Measurements from ENCODE around the gene EXOC3.

EXOC3 gene

GRCh38 chr5:448061-448765 is 5.2 kb downstream of the EXOC3 start:
- no peak for TF ChIP-seq ZNF274 (IDR thresholded peaks at IDR 0.05; ENCODE audit: low read depth, low read length)
- H3K4me3 ChIP-seq (ENCODE audit: low read length): no peak overlapping the region

- no peak for TF ChIP-seq ZNF274 (IDR thresholded peaks at IDR 0.05; ENCODE audit: low read depth, low read length)
- no peak overlapping the region for H3K4me3 ChIP-seq (ENCODE audit: low read length)
Observed at GRCh38 chr5:448766-449090, 5.8 kb downstream of the EXOC3 start.

- no peak overlapping the region for H3K4me3 ChIP-seq (ENCODE audit: low read length)
- TF ChIP-seq ZNF274 (IDR thresholded peaks at IDR 0.05; ENCODE audit: low read depth, low read length): no peak
Observed at GRCh38 chr5:449151-449550, 6.2 kb downstream of the EXOC3 start.

GRCh38 chr5:451587-452458 is 8.8 kb downstream of the EXOC3 start:
- no peak overlapping the region for H3K4me3 ChIP-seq (ENCODE audit: low read length)
- TF ChIP-seq ZNF274 (IDR thresholded peaks at IDR 0.05; ENCODE audit: low read depth, low read length): no peak

GRCh38 chr5:452978-453710 is 10.2 kb downstream of the EXOC3 start:
- TF ChIP-seq ZNF274 (IDR thresholded peaks at IDR 0.05; ENCODE audit: low read depth, low read length): no peak
- H3K4me3 ChIP-seq (ENCODE audit: low read length): no peak overlapping the region

- TF ChIP-seq ZNF274 (IDR thresholded peaks at IDR 0.05; ENCODE audit: low read depth, low read length): no peak
- H3K4me3 ChIP-seq (ENCODE audit: low read length): no peak overlapping the region
Observed at GRCh38 chr5:453725-454481, 10.9 kb downstream of the EXOC3 start.

- no peak overlapping the region for H3K4me3 ChIP-seq (ENCODE audit: low read length)
- no peak for TF ChIP-seq ZNF274 (IDR thresholded peaks at IDR 0.05; ENCODE audit: low read depth, low read length)
Observed at GRCh38 chr5:454936-455335, 12.0 kb downstream of the EXOC3 start.

- H3K4me3 ChIP-seq (ENCODE audit: low read length): no peak overlapping the region
- no peak for TF ChIP-seq ZNF274 (IDR thresholded peaks at IDR 0.05; ENCODE audit: low read depth, low read length)
Observed at GRCh38 chr5:455806-456205, 12.8 kb downstream of the EXOC3 start.

- TF ChIP-seq ZNF274 (IDR thresholded peaks at IDR 0.05; ENCODE audit: low read depth, low read length): no peak
- H3K4me3 ChIP-seq (ENCODE audit: low read length): no peak overlapping the region
Observed at GRCh38 chr5:456351-457194, 13.6 kb downstream of the EXOC3 start.

- no peak for TF ChIP-seq ZNF274 (IDR thresholded peaks at IDR 0.05; ENCODE audit: low read depth, low read length)
- no peak overlapping the region for H3K4me3 ChIP-seq (ENCODE audit: low read length)
Observed at GRCh38 chr5:457195-457961, 14.4 kb downstream of the EXOC3 start.

- no peak for TF ChIP-seq ZNF274 (IDR thresholded peaks at IDR 0.05; ENCODE audit: low read depth, low read length)
- H3K4me3 ChIP-seq (ENCODE audit: low read length): no peak overlapping the region
Observed at GRCh38 chr5:458547-459353, 15.8 kb downstream of the EXOC3 start.
